ENCODE data around the gene TNFRSF9. TPM values are rescaled to one million over a fixed set of nuclear protein-coding genes. Genes with fewer than 3 reads are reported as not detected.

The TNFRSF9 gene
- total and polyA plus RNA-seq, 12 donors, result 0.03 to 0.83 (median 0.13) TPM; not detected in 4

DNA sequence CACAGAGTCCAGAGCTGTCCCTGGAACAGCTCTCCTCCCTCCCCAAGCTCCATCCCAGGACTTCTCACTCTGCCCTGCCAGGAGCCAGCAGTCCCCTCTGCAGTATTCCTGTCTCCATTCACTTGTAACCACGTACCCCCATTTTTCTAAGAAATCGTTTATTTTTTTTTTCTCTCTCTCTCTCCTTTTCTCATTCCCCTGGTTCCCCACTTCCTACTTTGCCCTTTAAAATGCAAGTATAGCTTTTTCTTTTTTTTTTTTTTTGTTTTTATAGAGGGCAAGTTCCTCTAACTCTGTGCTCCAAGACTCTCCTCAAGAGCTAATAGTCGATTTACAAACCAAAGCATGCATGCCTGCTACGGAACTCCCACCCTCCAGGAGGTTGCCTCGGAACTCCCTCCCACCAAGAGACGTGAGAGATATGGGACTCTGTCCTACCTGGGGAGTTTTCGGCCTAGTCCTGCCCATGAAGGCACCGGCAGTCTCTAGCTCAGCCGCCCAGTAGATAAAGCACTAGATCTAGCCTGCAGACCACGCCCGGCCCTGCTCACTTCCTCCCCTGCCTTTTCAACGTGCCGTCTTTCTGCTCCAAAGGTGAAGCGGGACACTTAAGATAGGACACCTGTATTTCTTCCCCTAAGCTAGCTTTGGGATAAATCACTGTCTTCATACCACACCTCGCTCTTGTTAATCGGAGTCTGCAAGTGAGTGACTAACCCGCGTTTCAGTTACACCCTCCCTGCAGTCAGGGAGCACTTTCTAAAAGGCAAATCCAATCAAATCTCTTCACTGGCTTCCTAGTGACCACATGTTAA is 27.7 kb downstream of the TNFRSF9 start:
- DNase-seq, result no peak
- Histone ChIP-seq H3K27ac (no peak overlapping the region), H3K36me3 (replicated peaks in 1 of 2) (no peaks in the 10 kb centered on the region), H3K27me3 (peaks cover 10% of the 10 kb centered on the region), H3K4me1 (replicated peaks in 1 of 2) (no peaks in the 10 kb centered on the region), H3K4me3 (no peak overlapping the region), H3K9me3 (replicated peaks in 1 of 3) (no peaks in the 10 kb centered on the region)
- TF ChIP-seq POLR2A (IDR thresholded peaks at IDR 0.05) (no peak), CTCF (IDR thresholded peaks at IDR 0.05) (no peak)
- 55 to 69% (median 61%) methylated on average over 16 to 18 of the region's 18 CpGs for WGBS, 4 donors
- intact Hi-C loops (cut with DNase I), result no loop called here

DNA sequence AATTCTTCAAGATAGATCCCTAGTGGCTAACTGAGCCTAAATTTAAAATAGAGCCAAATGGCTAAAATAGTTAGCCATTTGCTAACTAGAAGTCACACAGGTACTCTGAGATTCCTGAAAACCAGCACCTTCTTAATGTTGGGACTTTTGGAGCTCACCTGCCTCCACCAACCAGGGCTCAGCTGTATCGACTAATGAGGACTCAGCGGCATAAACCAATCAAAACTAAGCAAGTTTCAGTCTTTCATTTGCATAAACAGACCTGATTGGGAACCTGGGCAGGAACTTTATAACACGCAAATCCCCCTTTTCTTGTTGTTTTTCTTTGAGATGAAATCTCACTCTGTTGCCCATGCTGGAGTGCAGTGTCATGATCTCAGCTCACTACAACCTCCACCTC is 28.5 kb downstream of the TNFRSF9 start:
- TF ChIP-seq POLR2A (IDR thresholded peaks at IDR 0.05) (no peak), CTCF (IDR thresholded peaks at IDR 0.05) (no peak)
- no peak overlapping the region for H3K27ac ChIP-seq
- no peak for DNase-seq
- no peaks in the 10 kb centered on the region for H3K4me1 ChIP-seq (replicated peaks in 1 of 2)
- H3K4me3 ChIP-seq, result no peak overlapping the region
- 85 to 89% (median 86%) methylated on average over 3 of the region's 3 CpGs for WGBS, 4 donors
- H3K27me3 ChIP-seq, result peaks cover 10% of the 10 kb centered on the region
- intact Hi-C loops (cut with DNase I), result no loop called here
- H3K9me3 ChIP-seq (replicated peaks in 1 of 3), result no peaks in the 10 kb centered on the region
- H3K36me3 ChIP-seq (replicated peaks in 1 of 2), result no peaks in the 10 kb centered on the region

GRCh38 chr1:7905262-7905661 is 35.4 kb downstream of the TNFRSF9 start:
- Histone ChIP-seq H3K27me3 (no peaks in the 10 kb centered on the region), H3K9me3 (replicated peaks in 1 of 3) (no peaks in the 10 kb centered on the region), H3K36me3 (replicated peaks in 1 of 2) (no peaks in the 10 kb centered on the region), H3K4me3 (no peak overlapping the region), H3K27ac (no peak overlapping the region), H3K4me1 (replicated peaks in 1 of 2) (no peaks in the 10 kb centered on the region)
- WGBS, 4 donors, result 70 to 80% (median 75%) methylated on average over 12 of the region's 12 CpGs
- no peak for DNase-seq
- intact Hi-C loops (cut with DNase I), result loop anchor here in 1 of 2 donors (10.0 kb wide), 1 partner anchor 90 kb away; no protein-coding TSS in a partner anchor
- no peak for TF ChIP-seq CTCF (IDR thresholded peaks at IDR 0.05)
- no peak for TF ChIP-seq POLR2A (IDR thresholded peaks at IDR 0.05)

- TF ChIP-seq CTCF (IDR thresholded peaks at IDR 0.05), result peak; percentile 61 to 75 (median 70)
- no peak for TF ChIP-seq POLR2A (IDR thresholded peaks at IDR 0.05)
- intact Hi-C loops (cut with DNase I), result loop anchor here (5.0 to 10.0 kb wide), 2 partner anchors 88 to 235 kb away; no protein-coding TSS in a partner anchor
- Histone ChIP-seq H3K9me3 (replicated peaks in 1 of 3) (no peaks in the 10 kb centered on the region), H3K27me3 (no peaks in the 10 kb centered on the region), H3K36me3 (replicated peaks in 1 of 2) (no peaks in the 10 kb centered on the region), H3K4me3 (no peak overlapping the region), H3K27ac (no peak overlapping the region), H3K4me1 (replicated peaks in 1 of 2) (no peaks in the 10 kb centered on the region)
- 20 to 23% (median 21%) methylated on average over 18 to 21 of the region's 21 CpGs for WGBS, 4 donors
- peak; percentile 55 to 82 (median 72) for DNase-seq
Measured at GRCh38 chr1:7902478-7903085, 38.1 kb downstream of the TNFRSF9 start.
